HepG2 (cell line): ENCODE measurements around the gene TASL. TPM values are rescaled to one million over a fixed set of nuclear protein-coding genes. Genes with fewer than 3 reads are reported as not detected.
A peak's percentile ranks its signal among the peaks of the same experiment; 100 is the strongest.

ENCODE experiments used
- ATAC-seq: fragments of 200-7000 bp; cut with Tn5 transposase; 3 replicates; pipeline ENCODE4 v1.9.1; 2020; ENCODE audit warnings: mild to moderate bottlenecking, moderate library complexity
- BruUV-seq: library from RNA; stranded (reverse); fragments of 400-500 nt; replicated peaks from 2 replicates; lab custom pipeline; 2021; lab: Mats Ljungman, UMichigan
- CTCF ChIA-PET: fragments of 300-600 bp; formaldehyde crosslinking; extraction: SDS; loops from one replicate; lab custom pipeline; 2021; ENCODE audit warnings: low total read pairs, inconsistent platforms, low intra/inter-chr PET ratio; lab: Yijun Ruan, JAX
- POLR2A ChIA-PET: fragments of 350-600 bp; sonication (Branson Sonifier 250); formaldehyde crosslinking; loops from one replicate; lab custom pipeline; 2020; ENCODE audit warnings: antibody characterized with exemption, inconsistent platforms; lab: Yijun Ruan, JAX
- DNase-seq: peaks from one replicate; pipeline ENCODE4 v3.0.0-alpha.2; 2015; ENCODE audit warnings: low spot score
- FAIRE-seq: peaks from 3 replicates; lab custom pipeline; 2011; peaks lifted over from hg19 to GRCh38; lab: Jason Lieb, UNC
- H2AFZ ChIP-seq: one replicate; pipeline ENCODE4 v1.6.1; 2011; ENCODE audit warnings: low read length, inconsistent platforms
- H3K27ac ChIP-seq: fragments of 300-600 bp; 3 replicates; pipeline ENCODE4 v1.8.0; 2011; ENCODE audit warnings: mixed run types, mild to moderate bottlenecking, mixed read lengths, low read length, inconsistent platforms; ENCODE audit not compliant: insufficient read depth; ENCODE audit errors: extremely low read length
- H3K27me3 ChIP-seq, 2 experiments: fragments of 200-600 bp in 1 of 2; 2 replicates in 1 of 2; 3 replicates in 1 of 2; pipeline versions ENCODE4 v1.6.0 to v1.8.0; 2011; ENCODE audit warnings: low read length in 2 of 2, mild to moderate bottlenecking in 2 of 2, moderate library complexity in 2 of 2, inconsistent platforms in 1 of 2; ENCODE audit not compliant: insufficient read depth in 2 of 2, control insufficient read depth in 1 of 2
- H3K36me3 ChIP-seq, 2 experiments: fragments of 200-600 bp in 1 of 2; replicated peaks in 1 of 2; 2 replicates in 1 of 2; 3 replicates in 1 of 2; pipeline versions ENCODE4 v1.5.1 to v1.8.0; 2011; ENCODE audit warnings: low read length in 2 of 2, inconsistent platforms in 1 of 2; ENCODE audit not compliant: insufficient read depth in 2 of 2, control insufficient read depth in 1 of 2
- H3K4me1 ChIP-seq: 2 replicates; pipeline ENCODE4 v1.5.1; 2012; ENCODE audit warnings: low read length, inconsistent platforms; ENCODE audit not compliant: insufficient read depth
- H3K4me2 ChIP-seq: 2 replicates; pipeline ENCODE4 v1.6.0; 2011; ENCODE audit warnings: low read depth, low read length, inconsistent platforms
- H3K4me3 ChIP-seq, 3 experiments: fragments of 200-600 bp in 1 of 3; sonication (generic), shearing (Covaris generic) in 1 of 3; replicated peaks in 1 of 3; 2 replicates each; pipeline ENCODE4 v1.5.1; 2011 to 2016; ENCODE audit warnings: low read length in 3 of 3, inconsistent platforms in 2 of 3, low read depth in 2 of 3, mild to moderate bottlenecking in 2 of 3, control low read depth in 1 of 3, mixed read lengths in 1 of 3; ENCODE audit not compliant: insufficient read depth in 1 of 3
- H3K79me2 ChIP-seq: one replicate; pipeline ENCODE4 v1.6.1; 2011; ENCODE audit warnings: low read length, inconsistent platforms; ENCODE audit not compliant: insufficient read depth
- H3K9ac ChIP-seq: 2 replicates; pipeline ENCODE4 v1.6.0; 2011; ENCODE audit warnings: mild to moderate bottlenecking, low read depth, low read length, inconsistent platforms; ENCODE audit not compliant: insufficient read depth
- H3K9me3 ChIP-seq: 2 replicates; pipeline ENCODE4 v1.5.1; 2012; ENCODE audit warnings: mild to moderate bottlenecking, low read length
- H4K20me1 ChIP-seq: 2 replicates; pipeline ENCODE4 v1.6.0; 2011; ENCODE audit warnings: inconsistent platforms, mild to moderate bottlenecking, low read length, moderate library complexity; ENCODE audit not compliant: insufficient read depth
- BHLHE40 ChIP-seq: IDR thresholded peaks from 2 replicates; pipeline ENCODE4 v1.6.1; 2011; ENCODE audit warnings: low read length, improper control_type of control experiment
- CBX2 ChIP-seq, 2 experiments: fragments of 200-600 bp in 1 of 2; sonication (generic); formaldehyde crosslinking in 1 of 2; IDR thresholded peaks; 2 replicates each; pipeline versions ENCODE4 v1.7.0 to v1.8.1; 2018 to 2022; ENCODE audit warnings: low read depth in 2 of 2, low read length in 1 of 2, mild to moderate bottlenecking in 1 of 2, missing genetic modification reagents in 1 of 2
- FOXC1 ChIP-seq: sonication (generic); formaldehyde crosslinking; IDR thresholded peaks from 2 replicates; pipeline ENCODE4 v1.8.0; 2022; ENCODE audit warnings: mild to moderate bottlenecking, missing genetic modification reagents, borderline replicate concordance
- MAFG ChIP-seq: sonication (generic); formaldehyde crosslinking; IDR thresholded peaks from 2 replicates; pipeline ENCODE4 v1.5.1; 2020; ENCODE audit warnings: mild to moderate bottlenecking, missing genetic modification reagents
- MAX ChIP-seq: IDR thresholded peaks from 2 replicates; pipeline ENCODE4 v1.6.1; 2012; ENCODE audit warnings: inconsistent platforms
- MIER3 ChIP-seq: IDR thresholded peaks from 2 replicates; pipeline ENCODE4 v1.6.1; 2016; ENCODE audit warnings: missing compliant biosample characterization, borderline replicate concordance
- MXD3 ChIP-seq: IDR thresholded peaks from 2 replicates; pipeline ENCODE4 v1.6.1; 2016; ENCODE audit warnings: mild to moderate bottlenecking, missing biosample characterization, missing genetic modification reagents
- RCOR2 ChIP-seq: IDR thresholded peaks from 2 replicates; pipeline ENCODE4 v1.6.1; 2016; ENCODE audit warnings: missing biosample characterization, missing genetic modification reagents
- REXO4 ChIP-seq: sonication (generic); formaldehyde crosslinking; IDR thresholded peaks from 2 replicates; pipeline ENCODE4 v1.8.0; 2022; ENCODE audit warnings: missing genetic modification reagents, mild to moderate bottlenecking, borderline replicate concordance
- SMYD3 ChIP-seq: sonication (generic); formaldehyde crosslinking; IDR thresholded peaks from 2 replicates; pipeline ENCODE4 v1.8.1; 2023; ENCODE audit warnings: mild to moderate bottlenecking, missing genetic modification reagents
- TEAD2 ChIP-seq: sonication (generic); formaldehyde crosslinking; IDR thresholded peaks from 2 replicates; pipeline ENCODE4 v1.9.0; 2021; ENCODE audit warnings: missing genetic modification reagents
- ZBTB1 ChIP-seq: sonication (generic); formaldehyde crosslinking; IDR thresholded peaks from 2 replicates; pipeline ENCODE4 v1.4.0; 2020; ENCODE audit warnings: missing genetic modification reagents, borderline replicate concordance
- ZFP90 ChIP-seq: sonication (generic); formaldehyde crosslinking; IDR thresholded peaks from 2 replicates; pipeline ENCODE4 v1.8.0; 2022; ENCODE audit warnings: missing genetic modification reagents, mild to moderate bottlenecking, inconsistent platforms, borderline replicate concordance
- ZNF136 ChIP-seq: sonication (generic); formaldehyde crosslinking; IDR thresholded peaks from 2 replicates; pipeline ENCODE4 v1.8.1; 2022; ENCODE audit warnings: low read depth, mild to moderate bottlenecking, moderate library complexity, missing genetic modification reagents
- ZNF180 ChIP-seq: sonication (generic); formaldehyde crosslinking; IDR thresholded peaks from 2 replicates; pipeline ENCODE4 v1.4.0; 2020; ENCODE audit warnings: low read depth, missing genetic modification reagents, borderline replicate concordance
- ZNF234 ChIP-seq: sonication (generic); formaldehyde crosslinking; conservative IDR thresholded peaks from 2 replicates; pipeline ENCODE4 v1.5.1; 2020; ENCODE audit warnings: mild to moderate bottlenecking, missing genetic modification reagents
- ZNF317 ChIP-seq: sonication (generic); formaldehyde crosslinking; IDR thresholded peaks from 2 replicates; pipeline ENCODE4 v1.5.0; 2020; ENCODE audit warnings: mild to moderate bottlenecking, missing genetic modification reagents
- ZNF510 ChIP-seq: sonication (generic); formaldehyde crosslinking; IDR thresholded peaks from 2 replicates; pipeline ENCODE4 v1.4.0; 2020; ENCODE audit warnings: low read depth, mild to moderate bottlenecking, missing genetic modification reagents
- ZNF703 ChIP-seq: sonication (generic); formaldehyde crosslinking; IDR thresholded peaks from 2 replicates; pipeline ENCODE4 v1.5.1; 2020; ENCODE audit warnings: missing genetic modification reagents, mild to moderate bottlenecking, moderate library complexity, borderline replicate concordance
- ZNF737 ChIP-seq: sonication (generic); formaldehyde crosslinking; IDR thresholded peaks from 2 replicates; pipeline ENCODE4 v1.5.0; 2020; ENCODE audit warnings: missing genetic modification reagents, mild to moderate bottlenecking, borderline replicate concordance
- ZSCAN31 ChIP-seq: sonication (generic); formaldehyde crosslinking; IDR thresholded peaks from 2 replicates; pipeline ENCODE4 v1.5.0; 2020; ENCODE audit warnings: low read depth, mild to moderate bottlenecking, missing genetic modification reagents
- WGBS: methylation state at CpG from one replicate; pipeline ENCODE4 v1.1.6; 2017; ENCODE audit warnings: low lambda C conversion rate; 5-methylcytosine and 5-hydroxymethylcytosine counted together
- in situ Hi-C: cut with HindIII; loops from 2 replicates; pipeline ENCODE4 v1.10.0; 2017; ENCODE audit warnings: low pct_unique_long_range_greater_than_20kb; ENCODE audit not compliant: extremely low pct_ligation_motif_present
- intact Hi-C: fragments of 100-400 bp; cut with micrococcal nuclease; formaldehyde crosslinking; loops from one replicate; pipeline ENCODE4 v1.10.0; 2022; ENCODE audit not compliant: unreplicated experiment
- polyA plus RNA-seq, 8 experiments: library from polyadenylated mRNA; depleted of rRNA in 3 of 8; stranded (reverse) in 7 of 8; unstranded in 1 of 8; fragments of >200 nt; fragmentation: Illumina TruSeq in 4 of 8; extraction: Trizol in 4 of 8; gene quantifications; 2 replicates each; pipeline versions ENCODE4 v1.2.1 to v1.2.3, GENCODE V29; 2011 to 2016; ENCODE audit warnings: low read depth in 4 of 8, missing spikeins in 1 of 8, mixed read lengths in 1 of 8; ENCODE audit not compliant: insufficient read depth in 1 of 8
- total RNA-seq, 5 experiments: library from RNA; depleted of rRNA; stranded (reverse); fragments of >200 nt; fragmentation: Illumina TruSeq; extraction: Trizol; gene quantifications; 2 replicates each; pipeline ENCODE4 v1.2.3, GENCODE V29; 2016; ENCODE audit warnings: low read depth in 1 of 5

Gene TASL
- total and polyA plus RNA-seq, 2 of the 13 experiments (the other 11 are each of a cell fraction or from before 2014, with no cell fraction given): not detected

GRCh38 chrX:30572678-30573077 is 4.9 kb downstream of the TASL start:
- no peaks in the 10 kb centered on the region for H4K20me1 ChIP-seq
- H3K9ac ChIP-seq: no peak overlapping the region
- H3K4me1 ChIP-seq: peaks cover 26% of the 10 kb centered on the region
- H3K79me2 ChIP-seq: no peaks in the 10 kb centered on the region
- intact Hi-C loops: no loop called here
- WGBS: 66% methylated on average over 4 of the region's 4 CpGs
- TF ChIP-seq FOXC1 (CRISPR knock-in tag) (no peak), CBX2 (IDR thresholded peaks at IDR 0.05; ENCODE audit: low read depth, low read length) (no peak), CBX2 (CRISPR knock-in tag; IDR thresholded peaks at IDR 0.05; ENCODE audit: low read depth) (no peak), ZNF234 (CRISPR knock-in tag) (no peak), MXD3 (CRISPR knock-in tag) (no peak), TEAD2 (no peak), ZBTB1 (CRISPR knock-in tag) (no peak), ZFP90 (CRISPR knock-in tag) (no peak)
- peak; percentile 50 for FAIRE-seq
- in situ Hi-C loops: no loop called here
- no peak overlapping the region for H2AFZ ChIP-seq
- peak overlapping the region; percentile 49 for H3K4me2 ChIP-seq
- ChIA-PET CTCF (no interaction called here), POLR2A (no interaction called here)
- H3K27ac ChIP-seq: peak overlapping the region; percentile 52
- no peaks in the 10 kb centered on the region for H3K27me3 ChIP-seq
- no peak for DNase-seq
- no peaks in the 10 kb centered on the region for H3K36me3 ChIP-seq
- ATAC-seq: no peak
- no peak overlapping the region; a peak in 1 of 6 replicates for H3K4me3 ChIP-seq
- H3K9me3 ChIP-seq: no peaks in the 10 kb centered on the region
- BruUV-seq: TSS peak; percentile 72

- H3K9me3 ChIP-seq: no peaks in the 10 kb centered on the region
- intact Hi-C loops: no loop called here
- H3K79me2 ChIP-seq: no peaks in the 10 kb centered on the region
- ATAC-seq (peak; percentile 38; the same call in 2 of the 3 replicates), FAIRE-seq (peak; percentile 64), DNase-seq (peak; percentile 18)
- H3K27ac ChIP-seq: peak overlapping the region; percentile 52
- BruUV-seq: no TSS peak
- in situ Hi-C loops: no loop called here
- ChIA-PET POLR2A (no interaction called here), CTCF (no interaction called here)
- no peak overlapping the region for H3K9ac ChIP-seq
- no peak overlapping the region for H2AFZ ChIP-seq
- no peaks in the 10 kb centered on the region for H3K27me3 ChIP-seq
- peaks cover 26% of the 10 kb centered on the region for H3K4me1 ChIP-seq
- no peaks in the 10 kb centered on the region for H3K36me3 ChIP-seq
- WGBS: 0% methylated on average over 1 of the region's 1 CpG
- H3K4me2 ChIP-seq: peak overlapping the region; percentile 49
- H4K20me1 ChIP-seq: no peaks in the 10 kb centered on the region
- no peak overlapping the region; a peak in 1 of 6 replicates for H3K4me3 ChIP-seq
- TF ChIP-seq MAFG (CRISPR knock-in tag) (no peak), BHLHE40 (no peak), ZNF180 (CRISPR knock-in tag) (no peak), MAX (no peak), ZNF703 (no peak), MIER3 (CRISPR knock-in tag) (no peak), ZNF317 (CRISPR knock-in tag) (no peak), ZNF136 (CRISPR knock-in tag) (no peak), RCOR2 (CRISPR knock-in tag) (no peak), SMYD3 (CRISPR knock-in tag) (no peak), REXO4 (CRISPR knock-in tag) (no peak), ZSCAN31 (CRISPR knock-in tag) (no peak), ZNF737 (CRISPR knock-in tag) (no peak), ZNF510 (no peak)
Observed at GRCh38 chrX:30572004-30572403, 5.6 kb downstream of the TASL start.
